ENCODE measurements around the gene STRA6.

GRCh38 chr15:74240002-74240568 lies 37.5 kb upstream of the STRA6 start:
- TF ChIP-seq CTCF (IDR thresholded peaks at IDR 0.05): peak; percentile 38; the same call in 2 of the 3 replicates
- TF ChIP-seq POLR2A (IDR thresholded peaks at IDR 0.05; ENCODE audit: low read length): no peak
- peak; percentile 53 for TF ChIP-seq SMC3 (IDR thresholded peaks at IDR 0.05)
- TF ChIP-seq HOXB13 (CRISPR knock-in tag; IDR thresholded peaks at IDR 0.05; ENCODE audit: low read depth): no peak
- TF ChIP-seq KDM1A (IDR thresholded peaks at IDR 0.05; ENCODE audit: low read depth): 0 out of 2 replicates have a peak, but pooled peaks have one; percentile 20
- TF ChIP-seq FOSL2 (IDR thresholded peaks at IDR 0.05): no peak
- TF ChIP-seq FOSL2 (CRISPR knock-in tag; IDR thresholded peaks at IDR 0.05): peak; percentile 53
- 0 out of 2 replicates have a peak, but pooled peaks have one; percentile 29 for TF ChIP-seq RFX5 (IDR thresholded peaks at IDR 0.05)
- TF ChIP-seq MAFK (IDR thresholded peaks at IDR 0.05; ENCODE audit: partially characterized antibody): no peak
- TF ChIP-seq EP300 (IDR thresholded peaks at IDR 0.05): no peak; a peak in 1 of 5 replicates
- TF ChIP-seq JUN (IDR thresholded peaks at IDR 0.05): peak in 1 of 2 experiments; percentile 48; a peak in 2 of 5 replicates
- TF ChIP-seq BHLHE40 (IDR thresholded peaks at IDR 0.05; ENCODE audit: low read depth, low read length): no peak
- TF ChIP-seq, protein P1, sequence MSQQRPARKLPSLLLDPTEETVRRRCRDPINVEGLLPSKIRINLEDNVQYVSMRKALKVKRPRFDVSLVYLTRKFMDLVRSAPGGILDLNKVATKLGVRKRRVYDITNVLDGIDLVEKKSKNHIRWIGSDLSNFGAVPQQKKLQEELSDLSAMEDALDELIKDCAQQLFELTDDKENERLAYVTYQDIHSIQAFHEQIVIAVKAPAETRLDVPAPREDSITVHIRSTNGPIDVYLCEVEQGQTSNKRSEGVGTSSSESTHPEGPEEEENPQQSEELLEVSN (IDR thresholded peaks at IDR 0.05; ENCODE audit: borderline replicate concordance, low read depth): 0 out of 2 replicates have a peak, but pooled peaks have one; percentile 63
